ENCODE data around the gene P2RX1.

Gene P2RX1

GRCh38 chr17:3915995-3916696, at the start of gene P2RX1:
Gene P2RX1 (minus strand): TSS chr17:3916465. CDS start chr17:3916225, 240 bp downstream.
- no peak for DNase-seq

- peak; percentile 10 for DNase-seq
These were observed 49.0 kb upstream of the P2RX1 start for GRCh38 chr17:3965118-3965800.

- DNase-seq = no peak
These were observed 48.2 kb upstream of the P2RX1 start, which contains the start of gene ATP2A3 for GRCh38 chr17:3964203-3965117. Gene ATP2A3 (minus strand): TSS chr17:3964437. CDS start chr17:3964291, 146 bp downstream.

- no peak for DNase-seq
These were observed 47.3 kb upstream of the P2RX1 start for GRCh38 chr17:3963237-3964201.

- DNase-seq = no peak
These were observed 46.6 kb upstream of the P2RX1 start for GRCh38 chr17:3962965-3963236.

- no peak for DNase-seq
These were observed 46.1 kb upstream of the P2RX1 start for GRCh38 chr17:3962217-3962964.

GRCh38 chr17:3961564-3962047, 45.3 kb upstream of the P2RX1 start:
- no peak for DNase-seq

- no peak for DNase-seq
These were observed 44.5 kb upstream of the P2RX1 start for GRCh38 chr17:3960764-3961163.

- DNase-seq = no peak
These were observed 43.8 kb upstream of the P2RX1 start for GRCh38 chr17:3959921-3960601.

GRCh38 chr17:3959295-3959899, 43.1 kb upstream of the P2RX1 start:
- DNase-seq = no peak

GRCh38 chr17:3957735-3958599, 41.7 kb upstream of the P2RX1 start:
- no peak for DNase-seq

- DNase-seq = no peak
These were observed 40.7 kb upstream of the P2RX1 start for GRCh38 chr17:3956983-3957382.

- no peak for DNase-seq
These were observed 40.2 kb upstream of the P2RX1 start for GRCh38 chr17:3956327-3956957.

GRCh38 chr17:3955673-3955988, 39.4 kb upstream of the P2RX1 start:
- DNase-seq = no peak

- DNase-seq = no peak
These were observed 38.9 kb upstream of the P2RX1 start for GRCh38 chr17:3954976-3955672.

GRCh38 chr17:3954086-3954485, 37.8 kb upstream of the P2RX1 start:
- DNase-seq = no peak

- no peak for DNase-seq
These were observed 37.3 kb upstream of the P2RX1 start for GRCh38 chr17:3953542-3953941.

GRCh38 chr17:3952186-3952585, 35.9 kb upstream of the P2RX1 start:
- no peak for DNase-seq
